Fibroblast of mammary gland (primary cell): ENCODE data around the gene DLG2.

Experiments used
- DNase-seq: peaks from one replicate; pipeline ENCODE4 v3.0.0-alpha.2; 2010; ENCODE audit warnings: low read depth
- H3K4me3 ChIP-seq: 2 replicates; pipeline ENCODE4 v1.5.1; 2011; ENCODE audit warnings: low read depth, mild to moderate bottlenecking, low read length, moderate library complexity; ENCODE audit not compliant: control insufficient read depth
- CTCF ChIP-seq: conservative IDR thresholded peaks from 2 replicates; pipeline ENCODE4 v1.5.1; 2011; ENCODE audit warnings: low read depth, low read length, inconsistent platforms; ENCODE audit not compliant: control insufficient read depth, insufficient read depth

Gene DLG2

GRCh38 chr11:84673753-84674152 is 953.4 kb downstream of the DLG2 start:
- DNase-seq = peak; percentile 39
- TF ChIP-seq CTCF = no peak
- H3K4me3 ChIP-seq = no peak overlapping the region

- DNase-seq = no peak
- H3K4me3 ChIP-seq = no peak overlapping the region
- TF ChIP-seq CTCF = no peak
Observed at GRCh38 chr11:84671325-84671999, 955.7 kb downstream of the DLG2 start.

- H3K4me3 ChIP-seq = no peak overlapping the region
- no peak for DNase-seq
- no peak for TF ChIP-seq CTCF
Observed at GRCh38 chr11:84663731-84664130, 963.4 kb downstream of the DLG2 start.

- no peak for DNase-seq
- no peak overlapping the region for H3K4me3 ChIP-seq
- TF ChIP-seq CTCF = no peak
Observed at GRCh38 chr11:84660257-84660977, 966.7 kb downstream of the DLG2 start.

- no peak overlapping the region for H3K4me3 ChIP-seq
- TF ChIP-seq CTCF = no peak
- no peak for DNase-seq
Observed at GRCh38 chr11:84655712-84656111, 971.4 kb downstream of the DLG2 start.

GRCh38 chr11:84648471-84648870 is 978.7 kb downstream of the DLG2 start:
- H3K4me3 ChIP-seq = no peak overlapping the region
- no peak for DNase-seq
- TF ChIP-seq CTCF = no peak
